Keratinocyte (primary cell): ENCODE results near the gene PRSS36. TPM values are rescaled to one million over a fixed set of nuclear protein-coding genes. Genes with fewer than 3 reads are reported as not detected.

Source experiments
- DNase-seq: peaks from one replicate; pipeline ENCODE4 v3.0.0-alpha.2; 2011; ENCODE audit warnings: low read depth, missing footprints, low spot score
- FAIRE-seq: peaks from 2 replicates; lab custom pipeline; 2011; peaks lifted over from hg19 to GRCh38; lab: Jason Lieb, UNC
- H2AFZ ChIP-seq: 2 replicates; pipeline ENCODE4 v1.6.0; 2012; ENCODE audit warnings: low read length, control low read depth, inconsistent platforms; ENCODE audit not compliant: control insufficient read depth
- H3K27ac ChIP-seq: 2 replicates; pipeline ENCODE4 v1.5.1; 2011; ENCODE audit warnings: low read length; ENCODE audit not compliant: control insufficient read depth, insufficient read depth
- H3K27me3 ChIP-seq: 3 replicates; pipeline ENCODE4 v1.6.0; 2011; ENCODE audit warnings: low read length; ENCODE audit not compliant: control insufficient read depth, insufficient read depth; ENCODE audit errors: extremely low read depth
- H3K36me3 ChIP-seq, 2 experiments: 2 replicates in 1 of 2; 3 replicates in 1 of 2; pipeline ENCODE4 v1.5.1; 2011; ENCODE audit warnings: low read length in 2 of 2, mild to moderate bottlenecking in 1 of 2; ENCODE audit not compliant: control insufficient read depth in 2 of 2, insufficient read depth in 2 of 2; ENCODE audit errors: extremely low read depth in 1 of 2
- H3K4me1 ChIP-seq: 3 replicates; pipeline ENCODE4 v1.5.1; 2011; ENCODE audit warnings: low read length; ENCODE audit not compliant: control insufficient read depth, insufficient read depth; ENCODE audit errors: extremely low read depth
- H3K4me2 ChIP-seq: 3 replicates; pipeline ENCODE4 v1.6.0; 2011; ENCODE audit warnings: low read depth, low read length; ENCODE audit not compliant: control insufficient read depth, insufficient read depth; ENCODE audit errors: extremely low read depth
- H3K4me3 ChIP-seq, 3 experiments: fragments of 200-600 bp in 1 of 3; sonication (generic) in 1 of 3; 2 replicates in 2 of 3; 3 replicates in 1 of 3; pipeline ENCODE4 v1.5.1; 2011 to 2016; ENCODE audit warnings: low read length in 3 of 3, mild to moderate bottlenecking in 3 of 3, control low read depth in 2 of 3, inconsistent platforms in 1 of 3, low read depth in 1 of 3, mixed read lengths in 1 of 3, mixed run types in 1 of 3, moderate library complexity in 1 of 3; ENCODE audit not compliant: control insufficient read depth in 2 of 3, insufficient read depth in 2 of 3; ENCODE audit errors: extremely low read depth in 1 of 3
- H3K79me2 ChIP-seq: 2 replicates; pipeline ENCODE4 v1.6.0; 2012; ENCODE audit warnings: low read length; ENCODE audit not compliant: control insufficient read depth, insufficient read depth
- H3K9ac ChIP-seq: 3 replicates; pipeline ENCODE4 v1.6.0; 2011; ENCODE audit warnings: low read length; ENCODE audit not compliant: control insufficient read depth, insufficient read depth; ENCODE audit errors: extremely low read depth
- H3K9me1 ChIP-seq: 3 replicates; pipeline ENCODE4 v1.6.0; 2011; ENCODE audit warnings: low read length; ENCODE audit not compliant: control insufficient read depth, insufficient read depth; ENCODE audit errors: extremely low read depth
- H3K9me3 ChIP-seq: 2 replicates; pipeline ENCODE4 v1.5.1; 2012; ENCODE audit warnings: low read depth, low read length; ENCODE audit not compliant: control insufficient read depth
- H4K20me1 ChIP-seq: 3 replicates; pipeline ENCODE4 v1.6.0; 2011; ENCODE audit warnings: low read length; ENCODE audit not compliant: control insufficient read depth, insufficient read depth; ENCODE audit errors: extremely low read depth
- EZH2 ChIP-seq: IDR thresholded peaks from one replicate; pipeline ENCODE4 v1.6.1; 2012; ENCODE audit warnings: inconsistent platforms, mild to moderate bottlenecking, low read length, moderate library complexity
- dilution Hi-C: fragments of 300-500 bp; cut with MboI; formaldehyde crosslinking; loops from one replicate; pipeline ENCODE4 v1.7.0; 2020; ENCODE audit warnings: low sequenced_read_pairs; ENCODE audit not compliant: extremely low pct_ligation_motif_present
- polyA plus RNA-seq, 5 experiments: library from polyadenylated mRNA; depleted of rRNA in 3 of 5; stranded (reverse) in 3 of 5; stranded (forward) in 1 of 5; unstranded in 1 of 5; fragments of >200 nt; gene quantifications; 1 replicate in 1 of 5; 2 replicates in 3 of 5; 3 replicates in 1 of 5; pipeline versions ENCODE4 v1.2.1 to v1.2.3, GENCODE V29; 2011 to 2012; ENCODE audit warnings: missing spikeins in 2 of 5, low read depth in 1 of 5, low replicate concordance in 1 of 5
- TF ChIP-seq, protein P1 (sequence below), 3 experiments: IDR thresholded peaks in 1 of 3; conservative IDR thresholded peaks in 1 of 3; optimal IDR thresholded peaks in 1 of 3; 2 replicates in 2 of 3; 3 replicates in 1 of 3; pipeline versions ENCODE3 to v1.5.1; 2011; ENCODE audit warnings: low read length in 3 of 3, mild to moderate bottlenecking in 3 of 3, moderate library complexity in 2 of 3, control low read depth in 1 of 3, inconsistent platforms in 1 of 3; ENCODE audit not compliant: insufficient read depth in 2 of 3; ENCODE audit errors: extremely low read depth in 1 of 3

PRSS36 gene
- polyA plus RNA-seq, 1 donor (not counting 4 experiments of a cell fraction or from before 2014, with no cell fraction given), result 0.43 TPM

DNA sequence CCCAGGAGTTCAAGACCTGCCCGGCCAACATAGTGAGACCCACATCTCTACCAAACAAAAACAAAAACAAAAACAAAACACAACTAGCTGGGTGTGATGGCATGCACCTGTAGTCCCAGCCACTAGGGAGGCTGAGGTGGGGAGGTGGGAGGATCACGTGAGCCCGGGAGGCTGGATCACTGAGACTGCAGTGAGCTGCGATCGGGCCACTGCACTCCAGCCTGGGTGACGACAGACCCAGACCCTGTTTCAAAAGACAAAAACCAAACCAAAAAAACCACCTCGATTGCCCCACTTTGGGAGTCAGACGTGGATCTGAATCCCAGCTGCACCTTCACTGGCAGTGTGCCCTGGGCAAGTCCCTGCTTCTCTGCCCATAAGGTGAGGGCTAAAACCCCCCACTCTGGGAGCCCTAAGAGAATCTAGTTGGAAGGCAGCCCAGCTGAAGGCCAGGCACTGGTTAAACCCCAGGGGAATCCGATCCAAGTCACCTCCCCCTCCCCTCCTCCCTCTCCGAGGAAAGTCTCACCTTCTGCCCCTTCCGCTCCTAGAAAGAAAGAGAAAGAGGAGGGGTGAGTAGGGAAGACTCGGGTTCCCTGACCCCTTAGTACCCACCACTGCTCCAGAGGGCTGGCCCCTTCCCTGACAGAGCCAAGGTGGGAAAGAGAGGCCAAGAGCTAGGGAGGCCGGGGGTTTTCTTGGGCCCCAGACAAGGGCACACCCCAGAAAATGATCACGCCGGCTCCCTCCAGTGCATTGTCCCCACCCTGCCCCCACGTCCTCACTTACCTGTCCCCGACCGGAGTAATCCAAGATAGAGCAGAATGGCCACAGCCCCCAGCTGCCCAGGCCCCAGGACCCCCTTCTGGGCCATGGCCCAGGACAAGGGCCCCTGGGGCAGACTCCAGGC is 15.0 kb downstream of the PRSS36 start:
- Histone ChIP-seq H3K79me2 (peaks cover 29% of the 10 kb centered on the region), H3K36me3 (peaks cover 12 to 22% of the 10 kb centered on the region in 2 experiments), H3K9ac (peak overlapping the region; percentile 95), H3K27me3 (no peaks in the 10 kb centered on the region), H3K4me1 (peaks cover 67% of the 10 kb centered on the region), H3K9me1 (peaks cover 7% of the 10 kb centered on the region), H4K20me1 (peaks cover 3% of the 10 kb centered on the region), H3K9me3 (no peaks in the 10 kb centered on the region), H3K4me2 (peak overlapping the region; percentile 85), H3K27ac (peak overlapping the region; percentile 92), H3K4me3 (peak overlapping the region; percentile 69 to 94 (median 86)), H2AFZ (peak overlapping the region; percentile 55)
- dilution Hi-C loops, result no loop called here
- FAIRE-seq (peak; percentile 77), DNase-seq (no peak)
- TF ChIP-seq, protein P1, sequence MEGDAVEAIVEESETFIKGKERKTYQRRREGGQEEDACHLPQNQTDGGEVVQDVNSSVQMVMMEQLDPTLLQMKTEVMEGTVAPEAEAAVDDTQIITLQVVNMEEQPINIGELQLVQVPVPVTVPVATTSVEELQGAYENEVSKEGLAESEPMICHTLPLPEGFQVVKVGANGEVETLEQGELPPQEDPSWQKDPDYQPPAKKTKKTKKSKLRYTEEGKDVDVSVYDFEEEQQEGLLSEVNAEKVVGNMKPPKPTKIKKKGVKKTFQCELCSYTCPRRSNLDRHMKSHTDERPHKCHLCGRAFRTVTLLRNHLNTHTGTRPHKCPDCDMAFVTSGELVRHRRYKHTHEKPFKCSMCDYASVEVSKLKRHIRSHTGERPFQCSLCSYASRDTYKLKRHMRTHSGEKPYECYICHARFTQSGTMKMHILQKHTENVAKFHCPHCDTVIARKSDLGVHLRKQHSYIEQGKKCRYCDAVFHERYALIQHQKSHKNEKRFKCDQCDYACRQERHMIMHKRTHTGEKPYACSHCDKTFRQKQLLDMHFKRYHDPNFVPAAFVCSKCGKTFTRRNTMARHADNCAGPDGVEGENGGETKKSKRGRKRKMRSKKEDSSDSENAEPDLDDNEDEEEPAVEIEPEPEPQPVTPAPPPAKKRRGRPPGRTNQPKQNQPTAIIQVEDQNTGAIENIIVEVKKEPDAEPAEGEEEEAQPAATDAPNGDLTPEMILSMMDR (optimal IDR thresholded peaks at IDR 0.05 in 1 of 3, IDR thresholded peaks at IDR 0.05 in 1 of 3, conservative IDR thresholded peaks at IDR 0.05 in 1 of 3; ENCODE audit: extremely low read depth in 1 of 3, insufficient read depth in 2 of 3, low read length in 3 of 3), result peak in 1 of 3 experiments; percentile 22
- no peak for TF ChIP-seq EZH2

DNA sequence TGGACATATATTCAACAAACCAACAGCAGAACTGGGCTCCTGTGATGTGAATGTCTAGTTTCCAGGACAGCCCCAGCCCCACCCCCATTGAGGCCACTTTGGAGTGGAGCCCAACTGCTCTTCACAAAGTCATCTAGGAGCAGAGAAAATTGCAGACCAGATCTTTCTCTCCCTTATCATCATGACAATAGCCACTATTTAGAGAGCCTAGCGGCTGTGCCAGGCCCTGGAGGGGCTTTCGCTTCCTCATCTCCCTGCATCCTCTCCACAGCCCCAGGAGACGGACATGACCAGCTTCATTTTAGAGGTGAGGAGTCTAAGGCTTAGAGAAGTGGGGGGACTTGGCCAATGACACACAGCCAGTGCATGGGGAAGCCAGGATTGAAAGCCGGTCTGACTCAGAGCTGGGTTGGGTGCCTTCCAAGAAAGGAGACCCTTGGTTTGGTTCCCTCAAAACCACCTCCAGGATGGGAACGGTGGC is 15.7 kb downstream of the PRSS36 start:
- peak overlapping the region; percentile 85 for H3K4me2 ChIP-seq
- H3K9me3 ChIP-seq, result no peaks in the 10 kb centered on the region
- H3K79me2 ChIP-seq, result peaks cover 29% of the 10 kb centered on the region
- H3K27me3 ChIP-seq, result no peaks in the 10 kb centered on the region
- dilution Hi-C loops, result no loop called here
- FAIRE-seq (no peak), DNase-seq (no peak)
- peaks cover 3% of the 10 kb centered on the region for H4K20me1 ChIP-seq
- TF ChIP-seq, protein P1 (optimal IDR thresholded peaks at IDR 0.05 in 1 of 3, IDR thresholded peaks at IDR 0.05 in 1 of 3, conservative IDR thresholded peaks at IDR 0.05 in 1 of 3; ENCODE audit: extremely low read depth in 1 of 3, insufficient read depth in 2 of 3, low read length in 3 of 3), result no peak
- no peak for TF ChIP-seq EZH2
- peak overlapping the region; percentile 92 for H3K27ac ChIP-seq
- no peak overlapping the region for H2AFZ ChIP-seq
- H3K4me1 ChIP-seq, result peaks cover 63% of the 10 kb centered on the region
- H3K4me3 ChIP-seq, result peak overlapping the region; percentile 69 to 94 (median 86)
- peaks cover 7% of the 10 kb centered on the region for H3K9me1 ChIP-seq
- H3K36me3 ChIP-seq, result peaks cover 12 to 29% of the 10 kb centered on the region in 2 experiments
- H3K9ac ChIP-seq, result peak overlapping the region; percentile 95
